Stimulated activated CD8-positive, alpha-beta memory T cell treated with anti-CD3 and anti-CD28 coated beads, Interleukin-12 subunit alpha, Interleukin-12 subunit beta, amount 100 ng/mL, for 4 hours (primary cell): ENCODE measurements around the gene CTNND2.
"Not testable (repeated sequence)": the region's sequence is repeated elsewhere in the genome, so short reads cannot be mapped to it uniquely, and the experiment has no call there.

Experiments used
- DNase-seq: peaks from one replicate; pipeline ENCODE4 v3.0.0-alpha.2; 2020; ENCODE audit warnings: low read depth

CTNND2 gene

DNA sequence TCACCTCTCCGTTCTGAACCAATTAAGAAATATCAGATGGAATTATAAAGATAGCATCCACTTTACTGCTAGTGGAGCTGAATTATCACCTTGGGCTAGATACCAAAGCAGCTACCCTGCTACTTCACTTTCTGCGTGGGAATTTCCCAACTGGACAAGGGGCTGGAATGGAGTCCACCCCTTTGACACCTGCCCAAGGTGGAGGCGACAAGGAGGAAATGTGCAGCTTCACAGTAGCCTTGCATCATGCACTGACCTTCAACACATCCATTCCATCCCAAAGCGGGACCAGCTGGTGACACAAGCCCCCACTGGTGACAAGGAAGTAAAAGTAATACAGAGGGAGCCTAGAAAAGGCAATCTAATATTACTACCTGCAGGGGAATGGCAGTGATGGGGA lies 30.7 kb downstream of the CTNND2 start:
- DNase-seq: no peak

GRCh38 chr5:11869203-11869602 lies 35.0 kb downstream of the CTNND2 start:
- no peak for DNase-seq

DNA sequence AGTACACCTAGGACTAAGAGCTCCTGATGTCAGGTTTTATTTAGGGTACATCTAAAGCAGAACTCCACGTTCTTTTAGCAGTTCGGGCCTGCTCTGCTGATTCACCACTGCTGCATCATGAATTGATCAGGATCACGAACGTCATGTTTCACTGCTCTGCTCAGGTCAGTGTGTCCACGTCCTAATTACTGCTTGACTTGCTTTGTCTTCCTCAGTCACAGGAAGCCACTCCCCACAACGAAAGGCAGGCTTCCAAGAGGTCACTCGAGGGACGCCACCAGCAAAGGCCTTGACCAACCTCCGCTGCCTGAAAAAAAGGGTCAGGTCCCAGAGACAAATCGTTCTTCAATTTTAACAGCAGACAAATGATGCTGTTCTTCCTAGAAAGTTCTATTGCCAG lies 40.3 kb downstream of the CTNND2 start:
- DNase-seq: no peak

GRCh38 chr5:11857391-11857790 lies 46.9 kb downstream of the CTNND2 start:
- no peak for DNase-seq

DNA sequence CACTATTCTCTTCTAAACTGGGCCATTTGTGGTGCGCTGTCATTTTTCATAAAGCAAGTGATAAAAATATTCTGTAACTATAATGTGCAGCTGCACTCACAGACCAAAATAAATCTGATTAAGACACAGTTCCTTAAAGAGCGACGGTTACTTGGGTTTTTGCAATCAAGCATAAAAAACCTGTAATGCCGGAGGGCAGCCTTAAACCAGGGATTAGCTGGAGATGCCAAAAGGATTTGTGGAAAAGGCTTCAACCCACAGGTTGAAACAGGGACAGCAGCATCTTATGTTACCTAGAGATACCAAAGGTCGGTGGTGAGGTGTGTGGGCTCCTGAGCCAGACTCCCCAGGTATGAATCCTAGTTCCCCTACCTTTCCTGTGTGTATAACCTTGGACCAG lies 49.3 kb downstream of the CTNND2 start:
- no peak for DNase-seq

DNA sequence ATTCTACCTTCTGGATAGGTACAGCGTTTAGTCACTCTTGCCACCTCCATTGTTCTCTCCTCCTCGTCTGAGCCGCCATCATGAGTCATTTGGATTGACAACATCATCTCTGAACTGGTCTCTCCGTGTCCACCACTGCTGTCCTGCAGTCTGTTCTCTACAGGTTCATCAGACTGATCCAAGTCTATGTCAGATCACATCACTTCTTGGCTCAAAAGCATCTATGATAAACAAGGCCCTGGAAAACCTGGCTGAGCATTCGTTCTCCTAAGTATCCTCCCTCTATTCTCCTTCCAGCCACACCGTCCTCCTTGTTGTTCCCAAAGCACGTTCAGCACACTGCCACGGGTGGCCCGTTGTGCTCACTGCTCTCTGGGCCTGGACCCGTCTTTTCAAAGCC lies 50.5 kb downstream of the CTNND2 start:
- no peak for DNase-seq

- no peak for DNase-seq
These were observed 51.1 kb downstream of the CTNND2 start for GRCh38 chr5:11853140-11853539.

DNA sequence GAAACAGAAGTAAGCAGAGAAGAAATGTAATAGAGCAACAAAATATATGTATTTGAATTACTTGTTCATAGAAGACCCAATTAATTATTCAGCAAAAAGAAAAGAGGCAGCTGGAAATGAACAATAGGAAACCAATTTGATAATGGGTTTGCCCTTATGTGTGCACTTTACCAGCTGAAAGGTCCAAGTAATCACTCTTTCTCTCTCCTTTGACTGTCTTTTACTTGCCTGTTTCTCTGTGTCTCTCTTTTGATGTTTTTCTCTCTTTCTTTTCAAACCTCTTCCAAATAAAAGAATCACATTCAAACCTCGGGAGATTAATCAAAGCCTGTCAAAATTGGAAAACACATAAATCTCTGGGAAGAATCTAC lies 51.5 kb downstream of the CTNND2 start:
- no peak for DNase-seq

DNA sequence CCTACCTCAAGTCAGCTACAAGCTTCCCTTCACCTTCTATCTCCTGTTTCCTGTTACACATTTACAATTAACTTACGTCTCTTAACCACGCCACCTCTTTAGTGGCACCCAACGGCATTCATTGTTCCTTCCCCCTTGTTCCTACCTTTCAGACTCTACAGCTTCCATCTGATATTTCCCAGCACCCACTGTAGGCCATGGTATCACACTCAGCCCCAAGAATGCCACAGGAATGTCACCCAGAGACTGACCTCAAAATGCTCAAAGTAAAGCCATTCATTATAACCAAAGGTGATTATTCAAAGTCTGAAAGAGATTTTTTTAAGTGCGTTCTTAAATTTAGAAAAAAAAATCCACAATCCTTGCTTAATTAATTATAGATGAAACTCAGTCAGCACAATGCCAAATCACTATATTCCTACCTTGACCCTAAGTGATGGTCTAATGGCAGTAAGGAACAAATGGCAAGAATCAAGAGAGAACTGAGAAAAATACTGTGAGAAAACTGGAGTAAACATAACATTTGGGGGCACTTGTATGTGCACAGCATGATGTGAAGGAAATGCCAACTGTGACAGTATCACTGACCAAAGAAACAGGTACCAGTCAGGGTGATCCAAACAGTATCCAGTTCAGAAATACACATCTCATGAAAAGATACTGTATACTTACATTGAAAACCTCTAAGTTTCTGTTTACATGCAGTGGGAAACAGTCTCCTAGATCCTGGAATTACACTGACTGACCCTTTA lies 52.1 kb downstream of the CTNND2 start:
- DNase-seq: no peak

DNA sequence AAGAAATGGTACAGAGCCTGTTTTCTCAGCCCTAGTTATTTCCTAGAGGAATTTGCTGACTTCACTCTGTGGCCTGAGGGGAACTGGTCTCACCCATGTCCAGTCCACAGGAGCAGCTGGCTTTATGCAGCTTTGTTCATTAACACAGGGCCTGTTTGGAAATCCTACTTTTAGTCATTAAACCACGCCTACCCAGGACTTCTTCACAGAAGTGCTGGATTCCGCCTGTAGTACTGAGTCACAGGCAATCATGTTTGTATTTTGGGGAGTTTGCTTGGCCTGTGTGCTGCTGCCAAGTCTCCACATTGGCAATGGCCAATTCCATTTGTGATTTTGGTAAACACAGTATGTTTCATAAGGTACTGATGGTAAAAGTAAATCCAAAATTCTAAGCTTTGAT lies 52.8 kb downstream of the CTNND2 start:
- no peak for DNase-seq

DNA sequence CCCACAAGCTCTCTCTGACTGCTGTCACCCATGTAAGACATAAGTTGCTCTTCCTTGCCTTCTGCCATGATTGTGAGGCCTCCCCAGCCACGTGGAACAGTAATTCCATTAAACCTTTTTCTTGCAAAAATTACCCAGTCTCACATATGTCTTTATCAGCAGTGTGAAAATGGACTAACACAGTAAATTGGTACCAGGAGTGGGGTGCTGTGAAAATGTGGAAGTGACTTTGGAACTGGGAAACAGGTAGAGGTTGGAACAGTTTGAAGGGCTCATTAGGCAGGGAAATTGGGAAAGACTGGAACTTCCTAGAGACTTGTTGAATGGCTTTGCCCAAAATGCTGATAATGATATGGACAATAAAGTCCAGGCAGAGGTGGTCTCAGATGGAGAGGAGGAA lies 75.7 kb downstream of the CTNND2 start:
- not testable (repeated sequence) for DNase-seq

DNA sequence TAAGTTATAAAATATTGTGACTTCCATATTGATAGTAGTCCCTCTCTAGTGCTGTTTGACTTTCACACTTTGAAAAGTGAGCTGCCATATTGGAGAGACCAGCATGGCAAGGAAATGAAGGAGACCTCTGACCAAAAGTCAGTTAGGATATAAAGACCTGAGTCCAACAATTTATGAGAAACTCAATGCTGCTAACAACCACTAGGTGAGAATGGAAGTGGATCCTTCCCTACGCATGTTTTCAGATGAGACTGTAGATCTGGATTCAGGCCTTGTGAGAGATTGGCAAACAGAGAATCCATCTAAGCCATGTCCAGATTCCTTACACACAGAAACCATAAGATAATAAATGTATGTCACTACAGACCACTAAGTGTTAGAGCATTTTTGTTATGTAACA lies 81.6 kb downstream of the CTNND2 start:
- DNase-seq: no peak

DNA sequence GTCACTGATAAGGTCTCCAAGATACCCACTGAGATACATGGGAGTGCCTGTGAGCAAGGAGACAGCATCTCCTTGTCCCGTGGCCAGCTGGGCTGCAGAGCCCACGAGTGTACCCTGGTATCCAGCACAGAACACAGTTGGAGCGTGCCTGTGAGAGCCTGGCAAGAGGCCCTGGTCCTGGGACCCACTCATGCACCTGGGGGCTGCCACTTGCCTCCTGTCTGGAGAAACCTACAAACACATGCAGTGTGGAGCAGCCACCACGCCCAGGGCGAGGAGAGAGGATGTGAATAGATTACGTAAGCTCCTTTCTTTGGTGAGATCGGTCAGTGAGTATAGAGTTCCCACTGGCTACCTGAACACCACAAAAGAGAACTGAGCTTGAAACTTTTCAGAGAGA lies 88.3 kb downstream of the CTNND2 start:
- DNase-seq: no peak

- DNase-seq: no peak
These were observed 88.8 kb downstream of the CTNND2 start for GRCh38 chr5:11815481-11815880.

GRCh38 chr5:11814373-11814772 lies 89.9 kb downstream of the CTNND2 start:
- DNase-seq: no peak

DNA sequence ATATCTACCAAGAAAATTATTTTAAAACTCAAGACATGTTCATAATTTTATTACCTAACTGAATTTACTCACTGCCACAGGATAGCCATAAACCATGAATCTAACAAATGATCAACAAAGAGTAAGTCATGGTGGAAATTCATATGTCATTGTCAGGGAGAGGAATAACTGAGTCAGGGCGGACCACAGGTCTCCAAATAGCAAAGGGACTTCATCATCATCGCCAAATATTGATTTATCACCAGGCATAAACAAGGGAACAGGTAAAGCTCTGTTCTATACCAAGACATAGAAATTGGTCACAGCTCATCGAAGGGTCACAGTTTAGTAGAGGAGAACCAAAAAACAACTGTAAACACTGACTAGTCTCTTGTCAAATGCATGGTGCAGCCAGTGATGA lies 94.8 kb downstream of the CTNND2 start:
- no peak for DNase-seq

DNA sequence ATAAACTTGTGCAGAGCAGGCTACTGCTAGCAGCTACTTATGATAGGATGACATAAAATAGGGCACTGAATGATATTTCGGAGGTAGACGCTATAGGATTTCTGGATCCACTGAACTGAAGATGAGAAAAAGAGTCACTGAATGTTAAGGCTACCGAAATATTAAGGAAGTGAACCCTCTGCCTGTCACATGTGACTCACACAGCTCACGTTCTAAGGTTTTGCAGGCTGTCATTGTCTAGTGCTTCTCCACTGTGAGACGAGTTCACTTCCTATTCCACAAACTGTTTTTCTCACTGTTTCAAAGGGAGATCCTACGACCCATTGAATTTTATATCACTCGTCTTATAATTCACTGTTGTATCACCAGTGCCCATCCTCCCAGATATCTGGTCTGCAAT lies 100.8 kb downstream of the CTNND2 start:
- DNase-seq: no peak

DNA sequence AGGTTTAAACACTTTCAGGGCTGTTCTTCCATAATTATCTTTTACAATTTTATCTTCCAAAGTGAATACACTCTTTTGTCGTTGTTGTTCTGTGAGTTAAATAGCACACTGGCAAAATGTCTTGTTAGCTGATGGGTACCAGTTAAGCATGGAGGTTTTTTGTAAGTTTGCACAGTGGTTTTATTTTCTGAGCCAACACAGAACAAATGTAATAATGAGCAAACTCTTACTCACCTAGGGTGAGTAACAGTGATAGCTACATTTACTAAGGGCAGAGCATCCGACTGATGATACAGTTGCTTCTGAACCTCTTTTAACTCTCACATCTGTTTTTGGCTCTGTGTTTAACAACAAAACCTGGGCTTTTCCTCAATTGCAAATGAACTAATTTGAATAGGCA lies 103.2 kb downstream of the CTNND2 start:
- no peak for DNase-seq

- no peak for DNase-seq
These were observed 107.1 kb downstream of the CTNND2 start for GRCh38 chr5:11797132-11797531.

DNA sequence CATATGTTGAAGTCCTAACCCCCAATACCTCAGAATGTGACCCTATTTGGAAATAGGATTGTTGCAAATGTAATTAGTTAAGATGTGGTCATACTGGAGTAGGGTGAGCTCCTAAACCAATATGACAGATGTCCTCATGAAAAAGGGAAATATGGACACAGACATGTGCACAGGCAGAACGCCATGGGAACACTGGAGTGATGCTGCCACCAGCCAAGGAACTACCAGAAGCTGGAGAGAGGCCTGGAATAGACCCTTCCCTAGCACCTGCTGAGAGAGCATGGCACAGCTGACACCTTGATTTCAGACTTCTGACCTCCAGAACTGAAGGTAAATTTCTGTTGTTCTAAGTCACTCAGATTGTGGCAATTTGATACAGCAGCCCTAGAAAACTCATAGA lies 110.8 kb downstream of the CTNND2 start:
- DNase-seq: no peak

DNA sequence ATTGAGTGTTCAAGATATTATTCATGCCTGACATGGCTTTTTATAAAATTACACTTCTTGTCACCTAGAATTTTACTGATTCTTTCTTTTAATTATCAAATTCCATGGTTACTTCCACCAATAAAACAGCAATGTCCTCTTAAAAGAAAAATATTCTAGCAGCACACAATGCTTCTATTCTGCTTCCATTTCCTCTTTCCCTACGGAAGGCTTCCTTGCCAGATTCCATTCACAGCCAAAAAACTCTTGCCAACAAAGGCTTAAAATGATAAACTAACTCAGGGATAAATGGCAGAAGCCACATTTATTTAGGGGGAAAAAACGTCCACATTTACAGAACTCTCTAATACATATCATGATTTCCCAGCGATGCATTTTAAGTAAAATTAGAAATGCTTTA lies 111.6 kb downstream of the CTNND2 start:
- DNase-seq: no peak

DNA sequence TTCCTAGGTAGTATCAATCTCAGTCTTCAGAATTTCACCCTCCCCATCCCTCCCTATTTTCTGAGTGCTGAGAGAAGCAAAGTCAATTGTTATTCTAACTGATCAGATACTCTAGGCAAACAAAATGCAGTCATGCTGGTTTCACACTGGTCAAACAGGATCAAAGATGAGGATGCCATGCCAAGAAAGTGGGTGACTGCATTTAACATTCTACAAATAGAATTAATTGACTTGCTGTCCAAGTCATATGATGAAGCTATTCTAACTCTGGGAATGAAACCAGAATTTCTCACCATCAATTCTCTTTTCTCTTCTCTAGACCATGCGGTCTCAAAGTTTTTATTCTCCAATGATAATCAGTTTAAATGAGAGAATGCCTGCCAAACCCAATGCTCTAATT lies 112.5 kb downstream of the CTNND2 start:
- no peak for DNase-seq

- DNase-seq: no peak
These were observed 114.0 kb downstream of the CTNND2 start for GRCh38 chr5:11790201-11790600.

- DNase-seq: no peak
These were observed 118.4 kb downstream of the CTNND2 start for GRCh38 chr5:11785771-11786352.
